ENCODE results near the gene ETV1. TPM values are rescaled to one million over a fixed set of nuclear protein-coding genes. Genes with fewer than 3 reads are reported as not detected.

ETV1 gene
- total RNA-seq, 1 experiment from 2014 or later = 7.4 TPM

GRCh38 chr7:13980474-13980873 is 9.0 kb downstream of the ETV1 start:
- no TSS peak for BruUV-seq (replicated peaks)
- Histone ChIP-seq H3K27me3 (ENCODE audit: control insufficient read depth, insufficient read depth, low read length) (no peaks in the 10 kb centered on the region), H3K9me3 (ENCODE audit: control insufficient read depth, insufficient read depth, low read depth, low read length) (no peaks in the 10 kb centered on the region), H3K27ac (ENCODE audit: low read length) (no peak overlapping the region), H3K4me1 (ENCODE audit: control insufficient read depth, insufficient read depth, low read length) (peaks cover 10% of the 10 kb centered on the region), H3K36me3 (ENCODE audit: control insufficient read depth, insufficient read depth, low read length) (no peaks in the 10 kb centered on the region), H3K4me3 (ENCODE audit: low read depth in 2 of 2, low read length in 2 of 2) (no peak overlapping the region)
- no peak for TF ChIP-seq TCF7L2 (IDR thresholded peaks at IDR 0.05; ENCODE audit: low read depth, low read length)
- TF ChIP-seq, protein P1, sequence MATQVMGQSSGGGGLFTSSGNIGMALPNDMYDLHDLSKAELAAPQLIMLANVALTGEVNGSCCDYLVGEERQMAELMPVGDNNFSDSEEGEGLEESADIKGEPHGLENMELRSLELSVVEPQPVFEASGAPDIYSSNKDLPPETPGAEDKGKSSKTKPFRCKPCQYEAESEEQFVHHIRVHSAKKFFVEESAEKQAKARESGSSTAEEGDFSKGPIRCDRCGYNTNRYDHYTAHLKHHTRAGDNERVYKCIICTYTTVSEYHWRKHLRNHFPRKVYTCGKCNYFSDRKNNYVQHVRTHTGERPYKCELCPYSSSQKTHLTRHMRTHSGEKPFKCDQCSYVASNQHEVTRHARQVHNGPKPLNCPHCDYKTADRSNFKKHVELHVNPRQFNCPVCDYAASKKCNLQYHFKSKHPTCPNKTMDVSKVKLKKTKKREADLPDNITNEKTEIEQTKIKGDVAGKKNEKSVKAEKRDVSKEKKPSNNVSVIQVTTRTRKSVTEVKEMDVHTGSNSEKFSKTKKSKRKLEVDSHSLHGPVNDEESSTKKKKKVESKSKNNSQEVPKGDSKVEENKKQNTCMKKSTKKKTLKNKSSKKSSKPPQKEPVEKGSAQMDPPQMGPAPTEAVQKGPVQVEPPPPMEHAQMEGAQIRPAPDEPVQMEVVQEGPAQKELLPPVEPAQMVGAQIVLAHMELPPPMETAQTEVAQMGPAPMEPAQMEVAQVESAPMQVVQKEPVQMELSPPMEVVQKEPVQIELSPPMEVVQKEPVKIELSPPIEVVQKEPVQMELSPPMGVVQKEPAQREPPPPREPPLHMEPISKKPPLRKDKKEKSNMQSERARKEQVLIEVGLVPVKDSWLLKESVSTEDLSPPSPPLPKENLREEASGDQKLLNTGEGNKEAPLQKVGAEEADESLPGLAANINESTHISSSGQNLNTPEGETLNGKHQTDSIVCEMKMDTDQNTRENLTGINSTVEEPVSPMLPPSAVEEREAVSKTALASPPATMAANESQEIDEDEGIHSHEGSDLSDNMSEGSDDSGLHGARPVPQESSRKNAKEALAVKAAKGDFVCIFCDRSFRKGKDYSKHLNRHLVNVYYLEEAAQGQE (IDR thresholded peaks at IDR 0.05; ENCODE audit: insufficient read depth in 1 of 2, low read depth in 2 of 2, low read length in 1 of 2) = no peak
- no peak for TF ChIP-seq POLR2AphosphoS5 (IDR thresholded peaks at IDR 0.05; ENCODE audit: low read depth, low read length)
- TF ChIP-seq, protein P2, sequence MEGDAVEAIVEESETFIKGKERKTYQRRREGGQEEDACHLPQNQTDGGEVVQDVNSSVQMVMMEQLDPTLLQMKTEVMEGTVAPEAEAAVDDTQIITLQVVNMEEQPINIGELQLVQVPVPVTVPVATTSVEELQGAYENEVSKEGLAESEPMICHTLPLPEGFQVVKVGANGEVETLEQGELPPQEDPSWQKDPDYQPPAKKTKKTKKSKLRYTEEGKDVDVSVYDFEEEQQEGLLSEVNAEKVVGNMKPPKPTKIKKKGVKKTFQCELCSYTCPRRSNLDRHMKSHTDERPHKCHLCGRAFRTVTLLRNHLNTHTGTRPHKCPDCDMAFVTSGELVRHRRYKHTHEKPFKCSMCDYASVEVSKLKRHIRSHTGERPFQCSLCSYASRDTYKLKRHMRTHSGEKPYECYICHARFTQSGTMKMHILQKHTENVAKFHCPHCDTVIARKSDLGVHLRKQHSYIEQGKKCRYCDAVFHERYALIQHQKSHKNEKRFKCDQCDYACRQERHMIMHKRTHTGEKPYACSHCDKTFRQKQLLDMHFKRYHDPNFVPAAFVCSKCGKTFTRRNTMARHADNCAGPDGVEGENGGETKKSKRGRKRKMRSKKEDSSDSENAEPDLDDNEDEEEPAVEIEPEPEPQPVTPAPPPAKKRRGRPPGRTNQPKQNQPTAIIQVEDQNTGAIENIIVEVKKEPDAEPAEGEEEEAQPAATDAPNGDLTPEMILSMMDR (IDR thresholded peaks at IDR 0.05) = no peak
- TF ChIP-seq SIN3A (IDR thresholded peaks at IDR 0.05; ENCODE audit: borderline replicate concordance, insufficient read depth, low read depth, low read length) = no peak
- ChIA-PET CTCF (no interaction called here), POLR2A (no interaction called here)
- DNase-seq (ENCODE audit: low read depth, low spot score) (no peak), ATAC-seq (no peak)
- intact Hi-C loops (cut with micrococcal nuclease; ENCODE audit: unreplicated experiment) = loop anchor here (10.0 kb wide), 1 partner anchor 696 kb away; no protein-coding TSS in a partner anchor
- in situ Hi-C loops (cut with HindIII; ENCODE audit: low pct_unique_long_range_greater_than_20kb, low sequenced_read_pairs) = no loop called here

- BruUV-seq (replicated peaks) = no TSS peak
- Histone ChIP-seq H3K36me3 (ENCODE audit: control insufficient read depth, insufficient read depth, low read length) (no peaks in the 10 kb centered on the region), H3K27ac (ENCODE audit: low read length) (no peak overlapping the region), H3K9me3 (ENCODE audit: control insufficient read depth, insufficient read depth, low read depth, low read length) (no peaks in the 10 kb centered on the region), H3K27me3 (ENCODE audit: control insufficient read depth, insufficient read depth, low read length) (no peaks in the 10 kb centered on the region), H3K4me1 (ENCODE audit: control insufficient read depth, insufficient read depth, low read length) (peaks cover 10% of the 10 kb centered on the region), H3K4me3 (ENCODE audit: low read depth in 2 of 2, low read length in 2 of 2) (no peak overlapping the region)
- ATAC-seq (no peak), DNase-seq (ENCODE audit: low read depth, low spot score) (no peak)
- CTCF ChIA-PET = no interaction called here
- in situ Hi-C loops (cut with HindIII; ENCODE audit: low pct_unique_long_range_greater_than_20kb, low sequenced_read_pairs) = no loop called here
- intact Hi-C loops (cut with micrococcal nuclease; ENCODE audit: unreplicated experiment) = loop anchor here (10.0 kb wide), 1 partner anchor 695 kb away; no protein-coding TSS in a partner anchor
- TF ChIP-seq TCF7L2 (IDR thresholded peaks at IDR 0.05; ENCODE audit: low read depth, low read length) = no peak
- TF ChIP-seq, protein P1 (IDR thresholded peaks at IDR 0.05; ENCODE audit: insufficient read depth in 1 of 2, low read depth in 2 of 2, low read length in 1 of 2) = no peak
- no peak for TF ChIP-seq SIN3A (IDR thresholded peaks at IDR 0.05; ENCODE audit: borderline replicate concordance, insufficient read depth, low read depth, low read length)
- TF ChIP-seq, protein P2 (IDR thresholded peaks at IDR 0.05) = no peak
- no peak for TF ChIP-seq POLR2AphosphoS5 (IDR thresholded peaks at IDR 0.05; ENCODE audit: low read depth, low read length)
- POLR2A ChIA-PET = interaction anchor here (0.6 kb wide), 1 partner anchor 96 kb away, joined by 4 read pairs; no protein-coding TSS in a partner anchor
Observed at GRCh38 chr7:13979671-13980435, 9.6 kb downstream of the ETV1 start.

All from Panc1 (cell line).